BJ (cell line): ENCODE results near the gene FZD10. TPM values are rescaled to one million over a fixed set of nuclear protein-coding genes. Genes with fewer than 3 reads are reported as not detected.

ENCODE experiments used
- CTCF ChIA-PET: fragments of 350-600 bp; formaldehyde crosslinking; extraction: SDS; loops from one replicate; lab custom pipeline; 2021; ENCODE audit warnings: antibody characterized with exemption, inconsistent platforms; lab: Yijun Ruan, JAX
- POLR2A ChIA-PET: fragments of 300-600 bp; sonication (Branson Sonifier 250); formaldehyde crosslinking; extraction: SDS; loops from one replicate; lab custom pipeline; 2021; ENCODE audit warnings: antibody characterized with exemption; lab: Charles Lee
- DNase-seq: peaks from one replicate; pipeline ENCODE4 v3.0.0-alpha.2; 2011; ENCODE audit warnings: low read depth
- H3K27me3 ChIP-seq: 2 replicates; pipeline ENCODE4 v1.6.0; 2011; ENCODE audit warnings: low read length; ENCODE audit not compliant: control insufficient read depth, insufficient read depth
- H3K36me3 ChIP-seq: 2 replicates; pipeline ENCODE4 v1.5.1; 2011; ENCODE audit warnings: low read length; ENCODE audit not compliant: control insufficient read depth, insufficient read depth
- H3K4me3 ChIP-seq: 2 replicates; pipeline ENCODE4 v1.5.1; 2011; ENCODE audit warnings: low read depth, mild to moderate bottlenecking, control low read depth, low read length
- polyA plus RNA-seq: library from polyadenylated mRNA; depleted of rRNA; stranded (reverse); fragments of >200 nt; gene quantifications from 2 replicates; pipeline ENCODE4 v1.2.3, GENCODE V29; 2011; rRNA removed
- TF ChIP-seq, protein P1 (sequence below): IDR thresholded peaks from 2 replicates; pipeline ENCODE4 v1.5.1; 2011; ENCODE audit warnings: low read depth, mild to moderate bottlenecking, control low read depth, inconsistent platforms, low read length, moderate library complexity; ENCODE audit not compliant: insufficient read depth

Gene FZD10
- polyA plus RNA-seq, 1 experiment: not detected

DNA sequence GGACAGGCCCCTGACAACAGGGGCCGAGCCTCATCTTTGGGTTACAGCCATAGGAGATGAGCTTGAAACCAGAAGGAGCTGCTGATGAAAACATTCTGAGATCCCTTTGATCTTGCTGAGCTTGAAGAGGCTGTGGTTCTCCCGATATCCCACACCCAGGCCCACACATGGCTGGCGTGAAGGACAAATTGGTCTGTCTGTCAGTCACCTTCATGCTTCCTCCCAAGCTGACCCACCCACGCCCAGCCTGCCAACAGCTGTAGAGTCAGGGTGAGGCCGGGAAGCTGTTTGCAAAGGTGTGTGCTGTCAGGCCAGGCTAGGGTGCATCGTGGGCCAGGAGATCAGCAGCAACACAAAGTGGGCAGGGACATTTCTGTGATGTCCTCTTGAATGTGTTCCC is 43.2 kb downstream of the FZD10 start:
- no peak for DNase-seq
- CTCF ChIA-PET: no interaction called here
- POLR2A ChIA-PET: no interaction called here

DNA sequence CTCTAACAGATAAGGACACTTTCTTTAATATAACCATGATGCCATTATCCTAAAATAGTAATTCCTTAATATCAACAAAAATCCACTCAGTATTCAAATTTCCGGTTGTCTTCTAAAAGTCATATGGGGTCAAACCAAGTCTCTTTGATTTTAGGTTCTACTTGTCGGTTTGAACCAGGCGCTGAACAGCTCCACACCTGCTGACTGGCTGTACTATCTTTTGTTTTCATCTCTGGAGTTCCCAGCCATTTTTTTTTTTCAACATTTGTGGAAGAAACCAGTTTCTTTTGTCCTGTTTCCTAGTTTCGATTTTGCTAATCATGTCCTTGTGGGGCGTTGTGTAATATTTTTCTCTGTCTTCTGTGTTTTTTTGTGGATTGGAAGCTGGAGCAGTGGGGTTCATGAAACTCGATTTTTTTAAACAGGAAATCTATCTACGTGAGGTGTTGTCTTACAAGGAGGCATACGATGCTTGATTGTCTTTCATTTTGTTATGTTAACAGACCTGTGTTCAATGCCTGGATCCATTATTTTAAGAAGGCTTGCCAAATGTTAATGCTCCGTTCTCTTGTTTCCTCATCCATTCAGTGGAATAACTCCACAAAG is 50.2 kb downstream of the FZD10 start:
- Histone ChIP-seq H3K4me3 (no peak overlapping the region), H3K27me3 (no peaks in the 10 kb centered on the region), H3K36me3 (no peaks in the 10 kb centered on the region)
- DNase-seq: no peak
- TF ChIP-seq, protein P1, sequence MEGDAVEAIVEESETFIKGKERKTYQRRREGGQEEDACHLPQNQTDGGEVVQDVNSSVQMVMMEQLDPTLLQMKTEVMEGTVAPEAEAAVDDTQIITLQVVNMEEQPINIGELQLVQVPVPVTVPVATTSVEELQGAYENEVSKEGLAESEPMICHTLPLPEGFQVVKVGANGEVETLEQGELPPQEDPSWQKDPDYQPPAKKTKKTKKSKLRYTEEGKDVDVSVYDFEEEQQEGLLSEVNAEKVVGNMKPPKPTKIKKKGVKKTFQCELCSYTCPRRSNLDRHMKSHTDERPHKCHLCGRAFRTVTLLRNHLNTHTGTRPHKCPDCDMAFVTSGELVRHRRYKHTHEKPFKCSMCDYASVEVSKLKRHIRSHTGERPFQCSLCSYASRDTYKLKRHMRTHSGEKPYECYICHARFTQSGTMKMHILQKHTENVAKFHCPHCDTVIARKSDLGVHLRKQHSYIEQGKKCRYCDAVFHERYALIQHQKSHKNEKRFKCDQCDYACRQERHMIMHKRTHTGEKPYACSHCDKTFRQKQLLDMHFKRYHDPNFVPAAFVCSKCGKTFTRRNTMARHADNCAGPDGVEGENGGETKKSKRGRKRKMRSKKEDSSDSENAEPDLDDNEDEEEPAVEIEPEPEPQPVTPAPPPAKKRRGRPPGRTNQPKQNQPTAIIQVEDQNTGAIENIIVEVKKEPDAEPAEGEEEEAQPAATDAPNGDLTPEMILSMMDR: no peak
- CTCF ChIA-PET: no interaction called here
- POLR2A ChIA-PET: no interaction called here

More for the DNA sequence above, 43.2 kb downstream of the FZD10 start:
- H3K27me3 ChIP-seq: no peaks in the 10 kb centered on the region
- TF ChIP-seq, protein P1: no peak
- H3K4me3 ChIP-seq: no peak overlapping the region
- no peaks in the 10 kb centered on the region for H3K36me3 ChIP-seq

DNA sequence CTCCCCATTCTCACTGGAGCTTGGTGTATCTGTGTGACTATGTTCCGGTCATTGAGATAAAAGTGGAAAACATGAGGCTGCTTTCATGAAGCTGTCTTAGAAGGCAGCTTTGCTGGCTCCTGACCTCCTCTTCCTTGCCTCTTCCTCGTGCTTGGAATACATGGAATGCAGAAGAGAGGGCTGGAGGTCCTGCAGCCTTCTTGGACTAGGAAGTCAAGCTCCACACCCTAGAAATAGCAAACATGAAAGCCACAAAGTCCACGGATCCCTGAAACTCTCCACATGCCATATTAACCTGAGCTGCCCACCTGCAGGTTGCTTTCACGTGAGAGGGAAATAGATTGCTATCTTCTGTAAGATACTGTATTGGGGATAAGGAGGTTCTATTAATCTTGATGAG is 51.0 kb downstream of the FZD10 start:
- no peaks in the 10 kb centered on the region for H3K27me3 ChIP-seq
- no peaks in the 10 kb centered on the region for H3K36me3 ChIP-seq
- DNase-seq: no peak
- H3K4me3 ChIP-seq: no peak overlapping the region
- ChIA-PET CTCF (no interaction called here), POLR2A (no interaction called here)
- TF ChIP-seq, protein P1: no peak

DNA sequence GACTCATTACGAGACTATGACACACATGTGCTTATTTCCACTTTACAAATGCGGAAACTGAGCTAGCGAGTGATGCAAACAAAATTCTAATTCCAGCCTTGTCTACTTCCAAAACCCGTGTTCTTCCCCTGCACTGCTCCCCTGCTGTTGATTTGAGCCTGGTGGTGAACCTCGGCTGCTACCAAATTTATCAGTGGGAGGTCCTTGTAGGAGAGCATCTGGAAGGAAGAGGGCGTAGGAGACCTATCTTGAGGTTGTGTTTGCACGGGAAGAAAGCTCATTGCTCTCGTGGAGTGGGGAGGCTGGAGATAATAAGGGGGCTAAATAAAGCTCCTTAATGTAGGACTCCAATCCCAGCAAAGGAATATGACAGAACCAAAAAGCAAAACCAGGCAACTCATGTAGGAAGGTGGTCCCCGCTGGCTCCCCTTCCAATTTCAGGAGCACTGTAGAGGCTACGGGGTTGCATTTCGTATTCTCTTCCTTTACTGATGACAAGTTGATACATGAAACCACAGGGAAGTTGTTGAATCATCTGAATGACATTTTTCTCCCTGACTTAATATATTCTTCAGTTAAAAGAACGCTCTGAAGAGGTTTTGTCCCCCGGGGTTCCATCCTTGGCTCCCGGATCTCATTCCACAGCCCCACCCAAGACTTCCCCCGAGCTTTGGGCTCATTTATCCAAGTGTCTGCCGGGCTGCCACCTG is 52.6 kb downstream of the FZD10 start:
- H3K27me3 ChIP-seq: no peaks in the 10 kb centered on the region
- H3K36me3 ChIP-seq: no peaks in the 10 kb centered on the region
- no peak for DNase-seq
- H3K4me3 ChIP-seq: no peak overlapping the region
- CTCF ChIA-PET: no interaction called here
- POLR2A ChIA-PET: no interaction called here
- TF ChIP-seq, protein P1: no peak

Other genes starting within 250 kb of the FZD10 start
- gene PIWIL1, start 175.4 kb downstream of the FZD10 start, polyA plus RNA-seq: not detected in 2 replicates